ENCODE data around the gene CBX8. TPM values are rescaled to one million over a fixed set of nuclear protein-coding genes. Genes with fewer than 3 reads are reported as not detected.

Gene CBX8
- total RNA-seq, 2 experiments from 2014 or later = 6.8 to 8.6 TPM

DNA sequence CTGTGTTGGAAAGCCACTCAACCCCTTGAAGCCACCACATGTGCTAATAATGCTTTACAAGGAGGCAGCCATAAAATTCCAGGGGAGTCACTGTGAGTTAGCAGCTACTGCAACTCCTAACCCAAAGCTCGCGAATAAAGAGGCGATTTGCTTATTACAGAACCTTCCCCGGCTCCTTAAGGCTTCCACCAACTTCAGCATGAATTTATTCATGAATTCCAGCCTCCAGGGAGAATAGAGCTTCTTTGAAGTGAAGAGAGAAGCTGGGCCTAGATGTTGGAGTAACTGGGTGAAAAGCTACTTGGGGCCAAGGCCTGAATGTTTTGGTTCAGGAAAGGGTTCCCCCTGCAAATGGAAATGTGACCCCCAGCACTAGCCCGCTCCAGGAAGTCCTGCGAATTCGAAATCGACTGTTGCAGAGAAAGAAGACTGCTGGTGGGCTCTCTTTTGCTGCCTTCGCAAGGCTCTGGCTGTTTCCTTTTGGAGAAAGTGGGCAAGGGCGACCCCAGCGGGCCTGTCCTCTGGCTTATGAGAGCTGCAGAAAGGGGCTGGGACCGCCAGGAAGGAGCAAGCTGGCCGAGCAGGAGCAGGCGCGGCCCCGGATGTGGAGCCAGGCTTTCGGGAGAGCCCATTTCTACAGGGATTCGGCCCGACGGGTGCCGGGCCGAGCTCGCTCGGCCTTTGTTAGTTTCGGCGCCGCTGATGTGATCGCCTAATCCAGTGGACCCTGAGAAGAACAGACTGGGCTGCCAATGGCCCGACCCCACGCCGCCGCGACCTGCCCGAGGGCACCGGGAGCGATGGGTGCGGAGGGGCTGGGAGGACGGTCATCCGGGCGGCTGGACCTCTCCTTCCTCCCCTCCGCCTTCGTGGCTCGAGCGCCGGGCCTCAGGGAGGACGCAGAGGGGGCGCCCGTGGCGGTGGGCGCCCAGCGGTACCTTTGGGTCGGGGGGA lies 7.6 kb downstream of the CBX8 start:
- Mint-ChIP-seq H3K4me3 (no peak overlapping the region), H3K36me3 (no peaks in the 10 kb centered on the region), H3K27me3 (peaks cover 58% of the 10 kb centered on the region), H3K9me3 (ENCODE audit: low read depth) (no peaks in the 10 kb centered on the region), H3K27ac (no peak overlapping the region), H3K4me1 (peaks cover 4% of the 10 kb centered on the region)
- ATAC-seq = no peak
- CTCF ChIA-PET = interaction anchor here (0.7 to 1.7 kb wide), 14 partner anchors 13 to 205 kb away, joined by 3 to 8 read pairs (median 4); partner anchors contain the start of gene CBX4
- no peak for DNase-seq

DNA sequence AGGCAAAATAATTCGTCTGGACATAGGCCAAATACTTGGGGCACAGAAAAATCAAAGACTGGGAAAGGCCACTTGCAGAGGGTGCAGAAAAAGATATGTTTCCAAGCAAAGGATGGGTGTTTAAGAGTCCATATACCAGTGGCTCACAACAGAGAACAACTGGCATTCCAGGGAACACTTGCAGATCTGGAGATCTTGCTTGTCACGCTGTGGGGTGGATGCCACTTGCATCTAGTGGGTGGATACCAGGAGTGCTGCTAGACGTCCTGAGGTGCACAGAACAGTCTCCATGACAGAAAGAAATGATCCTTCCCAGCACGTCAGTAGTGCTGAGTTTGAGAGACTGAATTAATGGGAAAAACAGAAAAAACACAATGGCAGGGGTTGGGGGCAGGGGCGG lies 8.4 kb downstream of the CBX8 start:
- H3K4me1 Mint-ChIP-seq = peaks cover 4% of the 10 kb centered on the region
- H3K4me3 Mint-ChIP-seq = no peak overlapping the region
- DNase-seq (no peak), ATAC-seq (no peak)
- H3K27ac Mint-ChIP-seq = no peak overlapping the region
- H3K9me3 Mint-ChIP-seq (ENCODE audit: low read depth) = no peaks in the 10 kb centered on the region
- no peaks in the 10 kb centered on the region for H3K36me3 Mint-ChIP-seq
- CTCF ChIA-PET = interaction anchor here (1.1 to 1.5 kb wide), 6 partner anchors 23 to 205 kb away, joined by 3 to 8 read pairs (median 4); partner anchors contain the start of gene CBX4
- peaks cover 55% of the 10 kb centered on the region for H3K27me3 Mint-ChIP-seq

DNA sequence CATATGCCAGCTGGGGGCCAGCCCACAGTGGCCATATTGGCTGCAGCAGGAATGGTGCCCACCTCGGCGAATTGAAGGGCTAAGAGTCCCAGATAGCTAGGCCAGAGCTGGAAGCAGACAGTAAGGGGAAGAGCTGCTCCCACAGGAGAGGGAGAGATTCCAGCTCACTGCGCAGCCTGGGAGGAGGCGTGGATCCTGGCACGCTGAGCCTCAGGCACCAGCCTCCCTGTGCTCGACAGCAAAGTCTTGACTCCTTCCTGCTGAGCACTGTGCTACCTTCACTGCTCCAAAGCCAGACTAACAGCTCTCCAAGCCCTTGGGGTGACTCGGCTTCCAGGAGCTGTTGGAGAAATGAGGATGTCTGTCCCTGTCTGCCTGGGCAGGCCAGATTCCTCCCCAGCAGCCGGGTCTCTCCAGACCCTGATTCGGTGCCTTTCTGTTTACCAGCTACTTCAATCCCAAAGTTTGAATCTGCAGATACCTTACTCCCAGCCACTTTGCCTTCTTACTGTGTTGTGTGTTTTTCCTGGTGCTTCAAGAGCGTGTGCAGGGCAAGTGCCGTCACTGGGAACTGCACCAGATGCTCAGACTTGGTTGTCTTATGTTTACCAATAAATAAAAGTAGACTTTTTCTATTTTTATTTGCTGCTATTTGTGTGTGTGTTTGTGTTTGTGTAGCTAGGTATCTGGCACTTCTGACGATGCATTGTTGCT lies 9.8 kb downstream of the CBX8 start:
- Mint-ChIP-seq H3K4me3 (no peak overlapping the region), H3K27ac (no peak overlapping the region), H3K9me3 (ENCODE audit: low read depth) (no peaks in the 10 kb centered on the region), H3K4me1 (peaks cover 4% of the 10 kb centered on the region), H3K27me3 (peaks cover 54% of the 10 kb centered on the region), H3K36me3 (no peaks in the 10 kb centered on the region)
- DNase-seq = no peak
- no peak for ATAC-seq
- CTCF ChIA-PET = interaction anchor here (0.7 to 2.3 kb wide), 5 partner anchors 24 to 205 kb away, joined by 3 to 7 read pairs (median 3); partner anchors contain the start of gene CBX4

DNA sequence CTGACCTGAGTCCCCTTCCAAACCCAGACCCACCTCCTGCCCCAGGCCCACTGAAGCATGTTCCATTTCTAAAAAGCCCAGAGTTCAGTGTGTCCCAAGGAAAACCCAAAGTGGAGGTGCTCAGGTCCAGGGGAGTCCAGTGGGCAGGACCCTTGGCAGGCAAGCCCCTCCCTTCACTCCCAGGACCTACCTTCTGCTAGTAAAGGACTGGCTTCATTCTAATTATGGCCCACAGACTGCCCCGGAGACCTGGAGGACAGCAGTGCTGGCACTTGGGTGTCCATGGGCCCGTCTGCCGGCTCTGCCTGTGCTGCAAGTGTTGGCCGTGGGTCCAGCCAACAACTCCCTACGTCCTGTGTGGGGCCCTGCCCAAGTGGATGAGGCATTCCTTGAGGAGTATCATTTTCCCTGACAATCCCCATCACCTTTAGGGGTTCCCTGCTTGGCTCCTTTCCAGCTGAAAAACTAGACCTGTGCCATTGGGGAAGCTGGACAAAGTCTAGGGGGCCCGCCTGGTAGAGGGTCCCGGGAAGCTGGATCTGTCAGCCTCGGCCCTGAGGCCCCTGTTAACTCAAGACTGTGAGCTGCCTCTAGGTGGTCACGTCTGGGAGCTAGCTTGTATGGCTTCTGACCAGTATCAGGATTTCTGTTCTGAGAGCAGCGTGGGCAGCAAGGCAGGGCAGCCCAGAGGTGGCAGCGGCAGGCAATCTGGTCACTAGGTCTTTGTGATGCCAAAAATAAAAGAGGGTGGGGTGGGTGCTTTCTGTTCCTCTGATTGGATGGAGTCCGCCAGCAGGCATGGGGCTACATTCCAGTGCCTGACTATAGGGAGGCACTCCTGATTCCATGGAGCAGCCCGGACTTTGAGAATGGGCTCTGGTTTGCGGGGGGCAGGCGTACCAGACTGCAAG lies 10.7 kb downstream of the CBX8 start:
- peaks cover 48% of the 10 kb centered on the region for H3K27me3 Mint-ChIP-seq
- ATAC-seq (no peak), DNase-seq (no peak)
- H3K27ac Mint-ChIP-seq = no peak overlapping the region
- CTCF ChIA-PET = interaction anchor here (1.0 to 2.3 kb wide), 4 partner anchors 25 to 206 kb away, joined by 3 to 7 read pairs (median 4); partner anchors contain the start of gene CBX4
- no peak overlapping the region for H3K4me3 Mint-ChIP-seq
- no peaks in the 10 kb centered on the region for H3K36me3 Mint-ChIP-seq
- H3K4me1 Mint-ChIP-seq = peaks cover 6% of the 10 kb centered on the region
- no peaks in the 10 kb centered on the region for H3K9me3 Mint-ChIP-seq (ENCODE audit: low read depth)

DNA sequence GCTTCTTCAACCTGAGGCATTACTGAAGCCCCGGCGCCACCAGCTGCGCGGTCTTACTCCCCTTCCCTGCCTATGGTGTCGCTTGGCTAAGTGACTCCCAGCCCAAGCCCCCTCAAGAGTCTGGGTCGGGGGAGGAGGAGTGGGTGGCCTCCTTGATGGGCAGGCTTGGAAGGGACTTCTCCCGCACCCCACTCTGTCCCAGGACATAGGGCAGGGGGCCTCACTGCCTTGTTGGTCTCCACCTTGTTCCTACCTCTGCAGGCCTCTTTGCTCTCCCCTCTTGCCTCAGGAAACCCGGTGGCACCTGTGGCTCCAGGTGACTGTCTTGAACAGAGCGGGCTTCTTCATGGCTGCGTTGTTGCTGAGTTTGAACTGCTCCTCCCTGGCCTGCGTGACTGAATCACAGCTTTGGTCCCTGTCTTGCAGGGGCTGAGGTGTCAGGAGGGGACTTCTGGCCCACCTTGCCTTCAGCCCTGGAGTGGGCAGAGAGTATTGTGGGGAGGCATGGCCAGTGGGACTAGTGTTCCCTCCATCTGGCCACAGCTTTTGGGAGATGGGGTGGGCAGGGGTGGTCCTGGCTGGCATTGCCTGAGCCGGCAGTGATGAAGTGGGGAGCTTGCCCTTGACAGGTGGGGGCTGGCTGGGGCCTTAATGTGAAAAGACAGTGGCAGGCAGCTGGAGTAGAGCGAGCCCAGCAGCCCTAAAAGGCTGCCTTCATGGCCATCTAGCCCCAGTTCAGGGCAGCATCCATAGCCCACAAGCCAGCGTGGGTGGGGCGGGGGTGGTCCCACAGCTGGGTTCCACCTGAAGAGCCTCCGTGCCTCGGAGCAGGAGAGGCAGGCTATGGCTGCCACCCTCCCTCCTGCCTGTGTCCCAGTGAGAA lies 11.6 kb downstream of the CBX8 start:
- H3K36me3 Mint-ChIP-seq = no peaks in the 10 kb centered on the region
- no peak for DNase-seq
- H3K27me3 Mint-ChIP-seq = peaks cover 43% of the 10 kb centered on the region
- H3K9me3 Mint-ChIP-seq (ENCODE audit: low read depth) = no peaks in the 10 kb centered on the region
- no peak overlapping the region for H3K27ac Mint-ChIP-seq
- peaks cover 2% of the 10 kb centered on the region for H3K4me1 Mint-ChIP-seq
- H3K4me3 Mint-ChIP-seq = no peak overlapping the region
- ATAC-seq = no peak
- CTCF ChIA-PET = interaction anchor here (1.0 kb wide), 1 partner anchor 41 kb away, joined by 3 read pairs; no protein-coding TSS in a partner anchor

DNA sequence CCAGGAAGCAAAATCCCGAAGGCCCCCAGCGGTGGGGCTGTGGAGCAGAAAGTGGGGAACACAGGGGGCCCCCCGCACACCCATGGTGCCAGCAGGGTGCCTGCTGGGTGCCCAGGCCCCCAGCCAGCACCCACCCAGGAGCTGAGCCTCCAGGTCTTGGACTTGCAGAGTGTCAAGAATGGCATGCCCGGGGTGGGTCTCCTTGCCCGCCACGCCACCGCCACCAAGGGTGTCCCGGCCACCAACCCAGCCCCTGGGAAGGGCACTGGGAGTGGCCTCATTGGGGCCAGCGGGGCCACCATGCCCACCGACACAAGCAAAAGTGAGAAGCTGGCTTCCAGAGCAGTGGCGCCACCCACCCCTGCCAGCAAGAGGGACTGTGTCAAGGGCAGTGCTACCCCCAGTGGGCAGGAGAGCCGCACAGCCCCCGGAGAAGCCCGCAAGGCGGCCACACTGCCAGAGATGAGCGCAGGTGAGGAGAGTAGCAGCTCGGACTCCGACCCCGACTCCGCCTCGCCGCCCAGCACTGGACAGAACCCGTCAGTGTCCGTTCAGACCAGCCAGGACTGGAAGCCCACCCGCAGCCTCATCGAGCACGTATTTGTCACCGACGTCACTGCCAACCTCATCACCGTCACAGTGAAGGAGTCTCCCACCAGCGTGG lies 12.4 kb downstream of the CBX8 start:
- Mint-ChIP-seq H3K9me3 (ENCODE audit: low read depth) (no peaks in the 10 kb centered on the region), H3K27ac (no peak overlapping the region), H3K27me3 (peaks cover 47% of the 10 kb centered on the region), H3K4me3 (no peak overlapping the region), H3K4me1 (peaks cover 2% of the 10 kb centered on the region), H3K36me3 (no peaks in the 10 kb centered on the region)
- ATAC-seq = no peak
- CTCF ChIA-PET = interaction anchor here (1.0 kb wide), 1 partner anchor 40 kb away, joined by 3 read pairs; no protein-coding TSS in a partner anchor
- no peak for DNase-seq

DNA sequence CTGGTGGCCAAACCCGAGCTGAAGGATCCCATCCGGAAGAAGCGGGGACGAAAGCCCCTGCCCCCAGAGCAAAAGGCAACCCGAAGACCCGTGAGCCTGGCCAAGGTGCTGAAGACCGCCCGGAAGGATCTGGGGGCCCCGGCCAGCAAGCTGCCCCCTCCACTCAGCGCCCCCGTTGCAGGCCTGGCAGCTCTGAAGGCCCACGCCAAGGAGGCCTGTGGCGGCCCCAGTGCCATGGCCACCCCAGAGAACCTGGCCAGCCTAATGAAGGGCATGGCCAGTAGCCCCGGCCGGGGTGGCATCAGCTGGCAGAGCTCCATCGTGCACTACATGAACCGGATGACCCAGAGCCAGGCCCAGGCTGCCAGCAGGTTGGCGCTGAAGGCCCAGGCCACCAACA lies 13.0 kb downstream of the CBX8 start:
- no peak overlapping the region for H3K4me3 Mint-ChIP-seq
- H3K9me3 Mint-ChIP-seq (ENCODE audit: low read depth) = no peaks in the 10 kb centered on the region
- H3K27me3 Mint-ChIP-seq = peaks cover 47% of the 10 kb centered on the region
- DNase-seq = no peak
- CTCF ChIA-PET = no interaction called here
- ATAC-seq = no peak
- H3K4me1 Mint-ChIP-seq = peaks cover 4% of the 10 kb centered on the region
- no peak overlapping the region for H3K27ac Mint-ChIP-seq
- H3K36me3 Mint-ChIP-seq = no peaks in the 10 kb centered on the region

DNA sequence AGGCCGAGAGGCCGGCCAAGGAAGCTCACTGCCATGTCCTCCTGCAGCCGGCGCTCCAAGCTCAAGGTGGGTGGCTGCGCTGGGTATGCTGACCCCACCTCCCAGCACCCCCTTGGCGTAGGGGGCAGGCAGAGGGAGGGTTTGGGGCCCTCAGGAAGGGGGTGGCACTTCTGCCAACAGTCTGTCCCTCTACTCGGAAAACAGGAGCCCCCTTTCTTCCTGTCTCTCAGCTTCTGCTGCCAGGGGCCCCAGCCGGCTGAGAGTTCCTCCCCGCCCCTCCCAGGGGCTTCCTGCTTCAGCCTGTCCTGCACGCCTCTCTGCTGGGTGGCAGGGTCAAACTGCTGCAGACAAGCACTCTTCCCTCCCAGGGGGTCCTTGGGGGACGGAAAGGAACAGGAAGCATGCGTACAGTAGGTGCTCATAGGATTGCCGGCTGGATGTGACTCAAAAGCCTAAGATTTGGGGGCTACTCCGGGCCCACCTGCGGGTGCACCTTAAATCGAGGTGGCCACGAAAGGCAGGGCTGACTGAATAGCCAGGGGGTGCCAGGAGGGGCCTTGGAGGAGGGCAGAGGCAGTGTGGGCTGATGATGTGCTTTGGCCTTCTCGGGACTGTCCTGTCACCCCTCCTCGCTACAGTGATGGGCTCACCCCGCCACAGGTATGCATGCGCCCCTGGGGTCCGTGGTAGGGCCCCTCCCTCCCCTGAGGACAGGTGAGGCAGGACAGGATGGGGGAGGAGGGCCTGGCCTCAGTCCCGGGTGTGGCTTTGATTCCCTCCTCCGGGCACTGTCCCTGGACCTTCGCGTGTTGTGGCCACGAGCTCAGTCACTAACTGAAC lies 14.9 kb downstream of the CBX8 start:
- ATAC-seq = no peak
- H3K4me1 Mint-ChIP-seq = peaks cover 10% of the 10 kb centered on the region

DNA sequence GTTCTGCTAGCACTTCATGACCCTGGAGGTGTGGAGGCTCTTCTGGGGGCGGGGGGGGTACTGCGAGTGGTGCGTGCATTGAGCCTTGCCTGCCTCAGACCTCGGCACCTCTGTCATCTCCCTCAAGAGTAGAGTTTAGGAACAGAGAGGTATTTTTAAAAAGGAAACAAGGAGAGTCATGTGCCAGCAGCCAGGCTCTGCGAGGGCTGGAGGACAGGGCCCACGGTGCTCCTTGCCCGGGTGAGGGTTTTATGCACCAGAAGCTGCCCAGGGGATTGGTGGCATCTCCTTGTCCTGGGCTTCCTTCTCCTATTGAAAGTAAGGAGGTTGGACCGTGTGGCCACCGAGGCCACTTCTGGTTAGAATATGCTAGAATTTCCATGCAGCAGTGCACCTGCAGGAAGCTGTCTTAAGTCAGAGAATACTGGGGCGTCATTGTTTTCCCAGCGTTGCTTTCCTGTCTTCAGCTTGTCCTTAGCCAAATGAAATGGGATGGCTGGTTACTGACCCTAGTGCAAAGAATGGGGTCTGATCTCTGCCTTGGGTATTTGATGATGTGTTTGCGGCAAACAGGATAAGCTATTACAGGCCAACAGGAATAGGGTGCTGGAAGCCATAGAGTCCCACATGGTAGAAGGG lies 15.7 kb downstream of the CBX8 start:
- H3K4me1 Mint-ChIP-seq = peaks cover 12% of the 10 kb centered on the region
- no peaks in the 10 kb centered on the region for H3K9me3 Mint-ChIP-seq (ENCODE audit: low read depth)
- DNase-seq (no peak), ATAC-seq (no peak)
- H3K4me3 Mint-ChIP-seq = no peak overlapping the region
- CTCF ChIA-PET = interaction anchor here (1.6 kb wide), 1 partner anchor 58 kb away, joined by 5 read pairs; the partner anchor contains the start of gene CBX4
- peaks cover 41% of the 10 kb centered on the region for H3K27me3 Mint-ChIP-seq
- H3K27ac Mint-ChIP-seq = no peak overlapping the region
- no peaks in the 10 kb centered on the region for H3K36me3 Mint-ChIP-seq

More for the DNA sequence above, 14.9 kb downstream of the CBX8 start:
- Mint-ChIP-seq H3K36me3 (no peaks in the 10 kb centered on the region), H3K27ac (no peak overlapping the region), H3K4me3 (no peak overlapping the region), H3K27me3 (peaks cover 39% of the 10 kb centered on the region), H3K9me3 (ENCODE audit: low read depth) (no peaks in the 10 kb centered on the region)
- CTCF ChIA-PET = interaction anchor here (0.8 to 1.6 kb wide), 2 partner anchors 41 to 57 kb away, joined by 3 to 5 read pairs; partner anchors contain the start of gene CBX4
- DNase-seq = no peak

DNA sequence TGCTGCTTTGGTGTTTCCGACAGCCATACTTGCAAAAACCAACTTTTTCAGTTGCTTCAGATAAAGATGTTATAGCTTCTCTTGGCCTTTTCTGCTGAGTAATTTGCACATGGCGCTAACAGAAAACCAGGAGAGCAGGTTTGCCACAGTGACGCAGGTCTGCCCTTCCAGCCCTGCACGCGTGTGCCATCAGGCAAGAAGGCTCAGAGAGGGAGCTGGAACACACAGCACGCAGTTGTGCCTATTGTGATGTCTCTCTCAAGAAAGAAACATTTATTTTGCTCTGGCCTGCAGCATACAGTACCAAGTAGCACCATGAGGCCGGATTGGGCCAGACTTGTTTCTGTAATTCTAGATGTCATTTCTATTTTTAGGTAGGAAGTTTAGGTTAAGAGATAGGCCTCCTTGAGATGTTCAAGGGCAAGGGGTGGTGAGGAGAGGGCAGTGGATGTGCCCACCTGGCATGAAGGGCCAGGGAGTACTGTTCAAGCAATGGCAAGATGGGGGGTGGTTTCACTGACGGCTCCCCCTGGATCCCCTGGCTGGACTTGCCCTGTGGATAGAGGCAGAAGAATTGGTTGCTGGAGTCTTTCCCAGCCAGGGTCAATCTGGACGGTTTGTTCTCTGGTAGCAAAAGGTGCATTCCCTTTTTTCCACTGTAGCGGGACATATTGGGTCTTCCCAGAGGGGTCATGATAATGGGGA lies 17.1 kb downstream of the CBX8 start:
- CTCF ChIA-PET = interaction anchor here (0.6 to 5.8 kb wide), 4 partner anchors 32 to 212 kb away, joined by 3 to 28 read pairs (median 6); partner anchors contain the start of gene CBX4

More for the DNA sequence above, 17.1 kb downstream of the CBX8 start:
- ATAC-seq = no peak
- H3K27ac Mint-ChIP-seq = no peak overlapping the region
- H3K36me3 Mint-ChIP-seq = no peaks in the 10 kb centered on the region
- H3K4me3 Mint-ChIP-seq = peak overlapping the region; percentile 33
- no peak for DNase-seq
- no peaks in the 10 kb centered on the region for H3K9me3 Mint-ChIP-seq (ENCODE audit: low read depth)
- H3K4me1 Mint-ChIP-seq = peaks cover 12% of the 10 kb centered on the region
- peaks cover 53% of the 10 kb centered on the region for H3K27me3 Mint-ChIP-seq

Data from activated CD8-positive, alpha-beta memory T cell treated with anti-CD3 and anti-CD28 coated beads, Interleukin-2, amount 10 ng/mL, durations not matched to agents 7 days and 5 days (primary cell).